Measurements from ENCODE around the gene C10orf88. TPM values are rescaled to one million over a fixed set of nuclear protein-coding genes. Genes with fewer than 3 reads are reported as not detected.

C10orf88 gene
- total and polyA plus RNA-seq, 3 donors from 2014 or later, result 18.5 to 50.8 (median 20.6) TPM

DNA sequence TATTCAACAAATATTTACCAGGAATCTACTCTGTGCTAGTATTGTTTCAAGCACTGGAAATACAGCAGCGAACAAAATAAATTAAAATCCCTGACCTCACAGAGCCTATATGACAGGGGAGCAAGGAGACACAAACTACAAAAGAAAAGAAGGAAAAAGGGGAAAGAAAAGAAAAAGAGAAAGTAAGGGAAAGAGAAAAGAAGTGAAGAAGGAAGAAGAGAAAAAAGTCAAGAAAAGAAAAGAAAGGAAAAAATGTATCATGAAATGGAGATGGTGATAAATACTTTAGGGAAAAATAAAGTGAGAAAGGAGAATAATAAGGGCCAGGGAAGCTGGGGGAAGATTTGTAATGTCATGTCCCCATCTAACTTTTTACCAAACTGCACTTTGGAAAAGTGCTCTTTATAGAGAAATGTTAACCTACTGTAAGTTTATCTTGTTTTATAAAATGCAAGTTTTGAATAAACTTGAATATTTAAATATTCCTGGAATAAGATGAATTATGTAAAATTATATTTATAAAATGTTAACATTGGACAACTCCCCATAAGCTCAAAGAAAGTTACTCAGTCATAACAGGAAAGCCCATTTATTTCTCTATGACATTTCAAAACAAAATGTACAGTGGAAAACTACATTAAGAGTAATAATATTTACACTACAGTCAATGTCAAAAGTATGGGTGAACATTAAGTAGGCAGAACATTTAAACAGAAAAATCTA is 14.7 kb downstream of the C10orf88 start:
- TF ChIP-seq, protein P1, sequence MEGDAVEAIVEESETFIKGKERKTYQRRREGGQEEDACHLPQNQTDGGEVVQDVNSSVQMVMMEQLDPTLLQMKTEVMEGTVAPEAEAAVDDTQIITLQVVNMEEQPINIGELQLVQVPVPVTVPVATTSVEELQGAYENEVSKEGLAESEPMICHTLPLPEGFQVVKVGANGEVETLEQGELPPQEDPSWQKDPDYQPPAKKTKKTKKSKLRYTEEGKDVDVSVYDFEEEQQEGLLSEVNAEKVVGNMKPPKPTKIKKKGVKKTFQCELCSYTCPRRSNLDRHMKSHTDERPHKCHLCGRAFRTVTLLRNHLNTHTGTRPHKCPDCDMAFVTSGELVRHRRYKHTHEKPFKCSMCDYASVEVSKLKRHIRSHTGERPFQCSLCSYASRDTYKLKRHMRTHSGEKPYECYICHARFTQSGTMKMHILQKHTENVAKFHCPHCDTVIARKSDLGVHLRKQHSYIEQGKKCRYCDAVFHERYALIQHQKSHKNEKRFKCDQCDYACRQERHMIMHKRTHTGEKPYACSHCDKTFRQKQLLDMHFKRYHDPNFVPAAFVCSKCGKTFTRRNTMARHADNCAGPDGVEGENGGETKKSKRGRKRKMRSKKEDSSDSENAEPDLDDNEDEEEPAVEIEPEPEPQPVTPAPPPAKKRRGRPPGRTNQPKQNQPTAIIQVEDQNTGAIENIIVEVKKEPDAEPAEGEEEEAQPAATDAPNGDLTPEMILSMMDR (IDR thresholded peaks at IDR 0.05), result no peak
- TF ChIP-seq POLR2A (IDR thresholded peaks at IDR 0.05), result no peak
- intact Hi-C loops (cut with DNase I; ENCODE audit: low total_unique reads), result no loop called here
- DNase-seq, result no peak
- Histone ChIP-seq H3K4me3 (no peak overlapping the region), H3K27me3 (no peaks in the 10 kb centered on the region), H3K36me3 (ENCODE audit: low read depth, missing control alignments) (no peaks in the 10 kb centered on the region), H3K9me3 (no peaks in the 10 kb centered on the region), H3K4me1 (no peaks in the 10 kb centered on the region), H3K27ac (no peak overlapping the region)
- WGBS, 2 donors, result 100% methylated on average over 1 of the region's 1 CpG

DNA sequence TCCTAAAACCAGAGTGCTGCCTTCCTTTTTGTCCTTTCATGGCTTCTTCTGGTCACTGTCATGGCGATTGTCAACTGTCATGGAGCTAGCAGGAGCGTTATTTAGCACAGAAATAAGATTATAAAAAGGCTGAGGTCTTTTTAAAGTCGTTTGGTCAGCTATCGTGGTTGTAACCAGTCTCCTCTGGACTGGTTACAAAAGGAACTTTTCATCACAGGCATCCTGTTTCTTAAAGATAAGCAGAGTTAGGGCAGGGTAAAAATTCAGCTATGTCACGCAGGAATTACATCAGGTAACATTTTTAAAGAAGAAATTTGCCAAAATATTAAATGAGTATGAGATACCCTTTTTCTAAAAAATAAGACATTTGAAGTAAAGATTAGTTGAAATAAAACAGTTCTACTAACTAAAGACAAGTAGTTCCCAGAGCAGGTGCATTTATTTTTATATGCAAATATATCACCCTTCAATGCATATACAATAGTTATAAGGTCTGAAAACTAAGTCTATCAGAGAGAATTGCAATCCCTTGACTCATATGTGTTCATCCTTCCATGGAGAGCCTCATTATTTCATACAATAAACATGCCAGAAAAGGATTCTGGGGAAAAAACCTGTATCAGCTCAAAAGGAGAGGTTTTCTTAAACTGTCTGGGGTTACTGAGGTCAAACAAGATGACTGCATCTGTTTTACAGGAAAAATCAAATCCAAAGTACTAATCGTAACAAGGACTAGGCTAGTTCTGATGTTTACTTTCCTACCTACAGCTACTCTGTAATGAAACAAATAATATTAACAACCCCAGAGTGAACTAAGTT is 22.7 kb downstream of the C10orf88 start:
- WGBS, 2 donors, result 75 to 80% methylated on average over 6 of the region's 6 CpGs
- H3K4me3 ChIP-seq, result no peak overlapping the region
- H3K4me1 ChIP-seq, result no peaks in the 10 kb centered on the region
- no peak for TF ChIP-seq POLR2A (IDR thresholded peaks at IDR 0.05)
- TF ChIP-seq, protein P1 (IDR thresholded peaks at IDR 0.05), result no peak
- no peaks in the 10 kb centered on the region for H3K36me3 ChIP-seq (ENCODE audit: low read depth, missing control alignments)
- intact Hi-C loops (cut with DNase I; ENCODE audit: low total_unique reads), result no loop called here
- no peaks in the 10 kb centered on the region for H3K9me3 ChIP-seq
- no peak overlapping the region for H3K27ac ChIP-seq
- DNase-seq, result no peak
- no peaks in the 10 kb centered on the region for H3K27me3 ChIP-seq

DNA sequence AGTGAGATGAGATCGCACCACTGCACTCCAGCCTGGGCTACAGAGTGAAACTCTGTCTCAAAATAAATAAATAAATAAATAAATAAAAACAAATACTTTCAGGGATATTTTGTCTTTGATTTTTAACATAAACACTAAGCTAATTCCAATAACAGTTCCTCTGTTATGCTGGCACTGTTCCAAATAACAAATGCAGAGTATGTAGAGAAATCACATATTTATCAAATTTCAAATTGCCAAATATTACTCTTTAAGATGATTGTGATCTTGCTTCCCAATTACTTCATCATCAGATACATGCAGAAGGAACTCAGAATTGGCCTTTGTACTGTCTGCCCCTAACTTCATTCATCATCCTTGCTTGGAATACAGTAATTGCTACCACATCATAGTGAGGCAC is 23.9 kb downstream of the C10orf88 start:
- DNase-seq, result no peak
- no peaks in the 10 kb centered on the region for H3K27me3 ChIP-seq
- WGBS, 2 donors, result 89 to 97% methylated on average over 1 of the region's 1 CpG
- H3K4me3 ChIP-seq, result no peak overlapping the region
- intact Hi-C loops (cut with DNase I; ENCODE audit: low total_unique reads), result no loop called here
- H3K36me3 ChIP-seq (ENCODE audit: low read depth, missing control alignments), result no peaks in the 10 kb centered on the region
- no peak overlapping the region for H3K27ac ChIP-seq
- no peaks in the 10 kb centered on the region for H3K4me1 ChIP-seq
- no peaks in the 10 kb centered on the region for H3K9me3 ChIP-seq
- no peak for TF ChIP-seq POLR2A (IDR thresholded peaks at IDR 0.05)
- TF ChIP-seq, protein P1 (IDR thresholded peaks at IDR 0.05), result no peak

DNA sequence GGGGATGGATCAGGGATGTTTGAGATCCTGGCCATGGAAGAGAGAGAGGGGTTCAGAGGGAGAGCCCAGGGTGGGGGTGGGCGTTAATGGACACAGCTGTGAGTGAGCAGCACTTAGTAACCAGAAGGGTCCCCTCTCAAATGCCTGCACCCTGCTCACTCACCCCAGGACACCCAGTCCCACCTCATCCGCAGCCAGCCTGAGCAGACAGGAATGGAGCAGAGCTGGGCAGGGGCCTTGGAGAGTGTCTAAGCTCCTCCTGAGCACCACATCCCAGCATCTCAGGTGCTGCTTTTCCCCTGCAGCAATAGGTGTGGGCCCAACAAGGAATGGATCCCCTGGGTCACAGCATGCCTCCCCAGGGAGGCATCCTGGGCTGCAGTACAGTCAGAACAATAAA is 38.3 kb downstream of the C10orf88 start:
- no peaks in the 10 kb centered on the region for H3K4me1 ChIP-seq
- intact Hi-C loops (cut with DNase I; ENCODE audit: low total_unique reads), result no loop called here
- WGBS, 2 donors, result 80 to 88% methylated on average over 1 to 2 of the region's 2 CpGs
- no peaks in the 10 kb centered on the region for H3K9me3 ChIP-seq
- H3K27ac ChIP-seq, result no peak overlapping the region
- H3K27me3 ChIP-seq, result no peaks in the 10 kb centered on the region
- TF ChIP-seq, protein P1 (IDR thresholded peaks at IDR 0.05), result no peak
- no peak for TF ChIP-seq POLR2A (IDR thresholded peaks at IDR 0.05)
- DNase-seq, result no peak
- H3K36me3 ChIP-seq (ENCODE audit: low read depth, missing control alignments), result no peaks in the 10 kb centered on the region
- no peak overlapping the region for H3K4me3 ChIP-seq

Data from testis (tissue), 3 donors.